AG08396 (cell line): ENCODE results near the gene DNTT.

ENCODE experiments used
- DNase-seq: peaks from one replicate; pipeline ENCODE4 v3.0.0; 2012; ENCODE audit warnings: low spot score, mixed read lengths

DNTT gene

GRCh38 chr10:96379758-96380157, 75.5 kb downstream of the DNTT start:
- no peak for DNase-seq

DNA sequence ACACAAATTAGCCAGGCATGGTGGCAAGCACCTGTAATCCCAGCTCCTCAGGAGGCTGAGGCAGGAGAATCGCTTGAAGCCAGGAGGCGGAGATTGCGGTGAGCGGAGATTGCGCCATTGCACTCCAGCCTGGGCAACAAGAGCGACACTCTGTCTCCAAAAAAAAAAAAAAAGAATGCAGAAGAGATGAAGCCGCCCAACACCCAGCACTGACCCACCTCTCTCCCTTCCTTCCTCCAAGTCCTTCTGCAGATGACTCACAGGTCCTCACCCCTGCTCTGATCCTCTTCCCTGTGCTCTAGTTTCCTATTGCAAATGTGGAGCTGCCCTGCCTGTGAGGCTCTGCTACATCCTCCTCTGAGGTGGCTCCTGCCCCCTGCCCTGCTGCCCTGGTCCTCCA, 76.6 kb downstream of the DNTT start:
- DNase-seq: no peak

DNA sequence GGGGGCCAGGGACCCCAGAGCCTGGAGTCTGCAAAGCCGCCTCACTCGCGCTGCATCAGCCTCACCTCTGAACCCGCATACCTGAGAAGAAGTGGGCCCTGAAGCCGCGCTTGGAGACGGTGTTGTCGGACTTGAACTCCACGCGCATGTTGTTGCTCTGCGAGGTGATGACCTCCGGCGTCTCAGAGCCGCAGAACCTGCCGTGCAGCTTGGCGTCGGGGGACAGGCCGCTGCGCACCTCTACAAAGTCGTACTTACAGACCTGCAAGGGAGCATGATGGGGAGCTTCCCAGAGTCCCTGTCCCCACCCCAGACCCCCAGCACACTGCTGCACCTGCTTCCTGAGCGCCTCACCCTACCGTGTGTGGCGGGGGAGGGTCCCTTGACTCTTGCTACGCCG, 80.3 kb downstream of the DNTT start:
- DNase-seq: no peak

DNA sequence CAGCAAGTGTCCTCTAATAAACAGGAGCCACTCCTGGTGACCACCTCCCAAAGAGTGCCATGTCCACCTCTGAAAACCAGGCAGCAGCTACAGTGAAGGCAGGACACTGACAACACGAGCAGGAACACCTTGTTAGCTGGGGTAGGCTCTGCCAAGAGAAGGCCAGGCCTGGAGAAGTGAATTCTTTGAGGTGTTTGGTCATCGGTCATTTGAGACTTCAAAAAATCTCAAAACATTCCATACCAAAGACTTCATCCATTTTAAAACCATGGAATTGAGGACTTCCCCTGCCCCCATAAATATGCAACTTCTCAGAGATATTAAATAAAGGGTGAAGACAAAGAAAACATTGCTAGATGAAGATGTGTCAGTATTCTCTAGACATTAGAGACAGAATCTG, 82.9 kb downstream of the DNTT start:
- peak; percentile 32 for DNase-seq

DNA sequence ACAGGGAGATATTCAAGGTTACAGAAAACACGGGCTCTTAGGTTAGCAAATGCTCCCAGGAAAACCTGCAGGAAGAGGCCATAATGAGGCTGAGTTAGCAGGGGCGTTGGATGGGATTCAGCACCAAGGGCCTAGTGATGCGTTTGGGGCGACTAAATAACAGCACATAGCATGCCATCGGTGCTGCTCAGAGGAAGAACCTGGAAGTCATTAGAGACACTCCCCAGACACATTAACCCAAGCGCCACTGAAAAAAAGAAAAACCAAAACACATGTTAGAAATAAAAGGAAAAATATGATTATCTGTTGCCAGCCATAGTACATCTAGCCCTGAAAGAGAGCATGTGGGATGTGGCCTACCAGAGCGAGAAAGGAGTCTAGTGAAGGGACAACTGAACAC, 83.4 kb downstream of the DNTT start:
- no peak for DNase-seq
